Mesendoderm (in vitro differentiated cells): ENCODE measurements around the gene UBQLN4.
"Not testable (repeated sequence)": the region's sequence is repeated elsewhere in the genome, so short reads cannot be mapped to it uniquely, and the experiment has no call there.

Experiments
- DNase-seq: peaks from one replicate; pipeline ENCODE4 v3.0.0; 2013
- H2AK5ac ChIP-seq: 2 replicates; pipeline ENCODE4 v1.6.1; 2013; ENCODE audit warnings: low read length, inconsistent platforms
- H2BK120ac ChIP-seq: 2 replicates; pipeline ENCODE4 v1.6.1; 2013; ENCODE audit warnings: low read depth, mild to moderate bottlenecking, low read length, moderate library complexity, mixed read lengths
- H2BK15ac ChIP-seq: replicated peaks from 2 replicates; pipeline ENCODE4 v1.6.1; 2013; ENCODE audit warnings: low read depth, mild to moderate bottlenecking, moderate library complexity
- H2BK5ac ChIP-seq: 2 replicates; pipeline ENCODE4 v1.6.1; 2013; ENCODE audit warnings: low read length, inconsistent platforms
- H3K18ac ChIP-seq: 2 replicates; pipeline ENCODE4 v1.6.1; 2013; ENCODE audit warnings: mild to moderate bottlenecking, low read length, mixed read lengths
- H3K23ac ChIP-seq: one replicate; pipeline ENCODE4 v1.6.1; 2013; ENCODE audit warnings: low read length
- H3K27ac ChIP-seq: 2 replicates; pipeline ENCODE4 v1.5.1; 2013; ENCODE audit warnings: low read depth, mild to moderate bottlenecking, inconsistent platforms, low read length, moderate library complexity
- H3K27me3 ChIP-seq: 2 replicates; pipeline ENCODE4 v1.6.1; 2013; ENCODE audit warnings: low read length, control low read depth, mild to moderate bottlenecking, inconsistent platforms; ENCODE audit not compliant: insufficient read depth, poor library complexity
- H3K36me3 ChIP-seq: 2 replicates; pipeline ENCODE4 v1.6.1; 2013; ENCODE audit warnings: low read length, inconsistent platforms; ENCODE audit not compliant: control insufficient read depth, insufficient read depth
- H3K4ac ChIP-seq: one replicate; pipeline ENCODE4 v1.6.1; 2013; ENCODE audit warnings: low read depth, mild to moderate bottlenecking, low read length, moderate library complexity
- H3K4me1 ChIP-seq: 2 replicates; pipeline ENCODE4 v1.6.1; 2013; ENCODE audit warnings: low read depth, low read length, inconsistent platforms; ENCODE audit not compliant: control insufficient read depth
- H3K4me2 ChIP-seq: 2 replicates; pipeline ENCODE4 v1.6.1; 2013; ENCODE audit warnings: low read length
- H3K4me3 ChIP-seq: 2 replicates; pipeline ENCODE4 v1.5.1; 2013; ENCODE audit warnings: mild to moderate bottlenecking, low read length
- H3K56ac ChIP-seq: one replicate; pipeline ENCODE4 v1.6.1; 2013; ENCODE audit warnings: low read length
- H3K79me1 ChIP-seq: 2 replicates; pipeline ENCODE4 v1.6.1; 2013; ENCODE audit warnings: low read length, inconsistent platforms
- H3K79me2 ChIP-seq: 2 replicates; pipeline ENCODE4 v1.6.1; 2013; ENCODE audit warnings: mild to moderate bottlenecking, low read length; ENCODE audit not compliant: control insufficient read depth, insufficient read depth
- H3K9ac ChIP-seq: 2 replicates; pipeline ENCODE4 v1.6.1; 2013; ENCODE audit warnings: low read length, inconsistent platforms
- H4K5ac ChIP-seq: one replicate; pipeline ENCODE4 v1.6.1; 2013; ENCODE audit warnings: low read length
- H4K8ac ChIP-seq: one replicate; pipeline ENCODE4 v1.6.1; 2013; ENCODE audit warnings: low read depth, mild to moderate bottlenecking, control low read depth, low read length, moderate library complexity
- WGBS: extraction: QIAGEN DNeasy Blood & Tissue Kit; methylation state at CpG from one replicate; pipeline ENCODE4 v1.1.7; 2013; ENCODE audit warnings: low lambda C conversion rate, missing lambda C conversion rate; ENCODE audit not compliant: insufficient coverage; ENCODE audit errors: extremely low coverage; 5-methylcytosine and 5-hydroxymethylcytosine counted together

UBQLN4 gene

DNA sequence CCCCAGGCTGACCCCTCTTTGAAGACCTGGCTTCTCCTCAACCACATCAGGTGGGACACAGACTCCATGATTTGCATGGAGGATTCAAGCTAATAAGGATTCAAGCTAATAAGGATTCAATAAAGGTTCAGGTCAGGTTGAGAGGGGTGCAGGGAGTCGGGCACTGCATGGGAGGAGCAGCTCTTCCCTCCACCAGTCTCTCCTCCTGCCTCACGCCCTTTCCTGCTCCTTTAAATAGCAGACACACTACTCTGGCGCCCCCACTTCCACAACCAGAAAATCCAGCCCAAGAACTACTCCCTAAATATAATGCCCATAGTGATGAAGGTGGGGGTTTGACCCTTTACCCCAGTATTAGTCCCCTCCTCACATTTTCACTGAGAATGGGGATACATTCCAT, 21.6 kb upstream of the UBQLN4 start:
- no peak overlapping the region for H3K56ac ChIP-seq
- peaks cover 49% of the 10 kb centered on the region for H3K4me1 ChIP-seq
- peaks cover 31% of the 10 kb centered on the region for H3K79me1 ChIP-seq
- H2AK5ac ChIP-seq = no peak overlapping the region
- H3K27ac ChIP-seq = peak overlapping the region; percentile 13
- H4K8ac ChIP-seq = no peak overlapping the region
- H3K27me3 ChIP-seq = no peaks in the 10 kb centered on the region
- H3K23ac ChIP-seq = no peak overlapping the region
- H3K79me2 ChIP-seq = peaks cover 48% of the 10 kb centered on the region
- H2BK15ac ChIP-seq = no peak overlapping the region
- H2BK5ac ChIP-seq = no peak overlapping the region
- no peak for DNase-seq
- H3K4ac ChIP-seq = no peak overlapping the region
- no peak overlapping the region for H3K4me3 ChIP-seq
- H3K4me2 ChIP-seq = no peak overlapping the region
- H3K36me3 ChIP-seq = peaks cover 5% of the 10 kb centered on the region
- no peak overlapping the region for H4K5ac ChIP-seq
- no peak overlapping the region for H2BK120ac ChIP-seq
- H3K9ac ChIP-seq = no peak overlapping the region
- no peak overlapping the region for H3K18ac ChIP-seq
- WGBS = no CpG with 5 or more reads among the region's 3 CpGs

DNA sequence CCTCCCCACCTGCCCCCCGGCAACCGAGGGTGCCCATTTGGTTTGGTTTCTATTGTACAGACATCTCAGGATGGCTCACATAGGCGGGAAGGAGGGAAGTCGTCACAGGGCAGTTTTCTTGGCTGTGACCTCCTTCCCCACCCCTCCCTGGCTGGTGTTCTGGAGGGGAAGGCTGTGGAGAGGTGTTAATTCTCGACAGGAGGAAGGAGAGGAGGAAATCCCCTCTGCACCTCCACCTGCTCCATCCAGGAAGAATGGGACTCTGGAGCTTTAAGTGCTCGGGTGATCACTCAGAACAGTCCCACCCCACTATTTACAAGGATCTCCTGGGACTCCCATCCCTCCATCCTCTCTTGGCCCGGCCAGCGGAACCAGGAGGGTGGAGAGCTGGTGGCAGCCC, 21.1 kb upstream of the UBQLN4 start:
- Histone ChIP-seq H3K36me3 (peaks cover 5% of the 10 kb centered on the region), H3K79me2 (peaks cover 43% of the 10 kb centered on the region), H3K4me3 (no peak overlapping the region), H3K56ac (no peak overlapping the region), H3K79me1 (peaks cover 30% of the 10 kb centered on the region), H3K18ac (no peak overlapping the region), H3K9ac (peak overlapping the region; percentile 18), H3K4me2 (no peak overlapping the region), H3K23ac (no peak overlapping the region), H2BK5ac (no peak overlapping the region), H4K8ac (no peak overlapping the region), H3K4ac (no peak overlapping the region), H3K27me3 (no peaks in the 10 kb centered on the region), H2BK15ac (no peak overlapping the region), H2AK5ac (no peak overlapping the region), H3K4me1 (peaks cover 48% of the 10 kb centered on the region), H4K5ac (no peak overlapping the region), H3K27ac (peak overlapping the region; percentile 13), H2BK120ac (no peak overlapping the region)
- peak; percentile 66 for DNase-seq
- WGBS = no CpG with 5 or more reads among the region's 8 CpGs

DNA sequence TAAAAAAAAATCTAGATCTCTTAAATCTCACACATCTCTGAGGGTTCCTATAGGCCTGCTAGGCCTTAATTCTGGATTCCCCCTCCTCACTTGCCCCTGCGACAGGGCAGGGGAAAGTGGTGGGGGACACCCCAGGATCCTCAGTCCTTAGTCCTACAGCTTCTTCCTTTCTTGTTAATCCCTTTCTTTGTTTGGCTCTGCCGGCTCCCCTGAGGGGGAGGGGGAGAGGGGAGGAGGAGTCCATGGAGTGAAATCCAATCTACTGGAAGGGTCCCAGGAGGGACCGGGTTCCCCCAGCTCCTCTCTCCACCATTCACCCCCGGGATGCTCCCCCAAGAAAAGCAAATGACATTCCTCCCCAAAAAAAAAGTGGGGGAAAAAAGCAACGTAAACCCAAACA, 20.1 kb upstream of the UBQLN4 start:
- no peak overlapping the region for H3K18ac ChIP-seq
- H3K4me1 ChIP-seq = peaks cover 42% of the 10 kb centered on the region
- no peak overlapping the region for H4K5ac ChIP-seq
- no peak overlapping the region for H3K56ac ChIP-seq
- H2AK5ac ChIP-seq = no peak overlapping the region
- no CpG with 5 or more reads among the region's 5 CpGs for WGBS
- H3K4me2 ChIP-seq = no peak overlapping the region
- no peak overlapping the region for H3K27ac ChIP-seq
- peaks cover 35% of the 10 kb centered on the region for H3K79me2 ChIP-seq
- peak; percentile 92 for DNase-seq
- no peak overlapping the region for H3K9ac ChIP-seq
- no peaks in the 10 kb centered on the region for H3K27me3 ChIP-seq
- peaks cover 25% of the 10 kb centered on the region for H3K79me1 ChIP-seq
- H3K4ac ChIP-seq = no peak overlapping the region
- no peak overlapping the region for H3K4me3 ChIP-seq
- H4K8ac ChIP-seq = no peak overlapping the region
- no peak overlapping the region for H2BK5ac ChIP-seq
- no peak overlapping the region for H2BK120ac ChIP-seq
- peaks cover 5% of the 10 kb centered on the region for H3K36me3 ChIP-seq
- no peak overlapping the region for H2BK15ac ChIP-seq
- no peak overlapping the region for H3K23ac ChIP-seq

GRCh38 chr1:156073110-156073687, 19.6 kb upstream of the UBQLN4 start:
- Histone ChIP-seq H3K18ac (no peak overlapping the region), H3K4me1 (peaks cover 36% of the 10 kb centered on the region), H4K5ac (no peak overlapping the region), H2BK120ac (no peak overlapping the region), H3K4ac (no peak overlapping the region), H3K79me2 (peaks cover 30% of the 10 kb centered on the region), H3K36me3 (peaks cover 5% of the 10 kb centered on the region), H2AK5ac (no peak overlapping the region), H3K27me3 (no peaks in the 10 kb centered on the region), H4K8ac (no peak overlapping the region), H3K23ac (no peak overlapping the region), H2BK15ac (no peak overlapping the region), H3K9ac (no peak overlapping the region), H3K56ac (no peak overlapping the region), H3K4me3 (no peak overlapping the region), H3K79me1 (peaks cover 21% of the 10 kb centered on the region), H2BK5ac (no peak overlapping the region), H3K4me2 (no peak overlapping the region), H3K27ac (no peak overlapping the region)
- no peak for DNase-seq
- no CpG with 5 or more reads among the region's 1 CpG for WGBS

DNA sequence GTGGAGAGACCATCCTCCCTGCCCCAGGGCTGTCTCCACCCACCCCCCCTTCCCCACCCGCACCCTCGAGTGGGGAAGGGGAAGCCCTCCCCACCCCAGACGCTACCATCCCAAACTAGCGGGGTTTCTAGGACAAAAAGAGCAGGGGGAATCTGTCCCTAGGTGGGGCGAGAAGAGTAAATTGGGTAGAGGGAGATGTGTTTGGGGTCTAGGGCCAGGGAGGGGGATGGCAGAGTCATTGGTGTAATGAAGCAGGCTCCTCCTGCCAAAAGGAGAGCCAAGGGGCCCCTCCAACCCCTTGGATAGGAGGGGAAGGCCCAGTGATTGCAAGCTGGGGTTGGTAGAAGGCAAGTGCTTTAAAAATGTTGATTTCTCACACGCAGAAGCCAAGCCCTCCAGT, 18.7 kb upstream of the UBQLN4 start:
- WGBS = no CpG with 5 or more reads among the region's 6 CpGs
- H3K4me1 ChIP-seq = peaks cover 27% of the 10 kb centered on the region
- no peak for DNase-seq
- H3K4me2 ChIP-seq = no peak overlapping the region
- H3K18ac ChIP-seq = no peak overlapping the region
- H3K4ac ChIP-seq = no peak overlapping the region
- no peak overlapping the region for H2BK5ac ChIP-seq
- H3K79me1 ChIP-seq = peaks cover 13% of the 10 kb centered on the region
- no peak overlapping the region for H2AK5ac ChIP-seq
- H3K4me3 ChIP-seq = no peak overlapping the region
- H2BK120ac ChIP-seq = no peak overlapping the region
- H3K23ac ChIP-seq = no peak overlapping the region
- H3K79me2 ChIP-seq = peaks cover 20% of the 10 kb centered on the region
- no peak overlapping the region for H3K56ac ChIP-seq
- H3K9ac ChIP-seq = no peak overlapping the region
- H4K5ac ChIP-seq = no peak overlapping the region
- no peaks in the 10 kb centered on the region for H3K27me3 ChIP-seq
- no peak overlapping the region for H4K8ac ChIP-seq
- no peak overlapping the region for H3K27ac ChIP-seq
- peaks cover 5% of the 10 kb centered on the region for H3K36me3 ChIP-seq
- H2BK15ac ChIP-seq = no peak overlapping the region

DNA sequence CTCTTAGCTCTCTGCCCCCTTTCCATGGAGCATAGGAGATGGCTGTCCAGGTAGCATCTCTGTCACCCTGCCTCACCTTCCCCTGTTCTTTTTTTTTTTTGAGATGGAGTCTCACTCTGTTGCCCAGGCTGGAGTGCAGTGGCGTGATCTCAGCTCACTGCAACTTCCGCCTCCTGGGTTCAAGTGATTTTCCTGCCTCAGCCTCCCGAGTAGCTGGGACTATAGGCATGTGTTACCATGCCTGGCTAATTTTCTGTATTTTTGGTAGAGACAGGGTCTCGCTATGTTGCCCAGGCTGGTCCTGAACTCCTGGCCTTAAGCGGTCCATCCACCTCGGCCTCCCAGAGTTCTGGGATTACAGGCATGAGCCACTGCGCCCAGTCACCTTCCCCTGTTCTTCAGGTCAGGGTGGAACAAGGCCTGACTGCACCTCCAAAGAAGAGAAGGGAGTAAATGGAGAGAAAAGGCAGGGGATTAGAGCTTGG, 17.8 kb upstream of the UBQLN4 start:
- Histone ChIP-seq H3K79me2 (peaks cover 14% of the 10 kb centered on the region), H3K4me1 (peaks cover 21% of the 10 kb centered on the region)
- WGBS = no CpG with 5 or more reads among the region's 7 CpGs
- not testable (repeated sequence) for H4K5ac ChIP-seq, H3K23ac ChIP-seq, H2BK5ac ChIP-seq, H3K4me3 ChIP-seq, H3K9ac ChIP-seq, H3K79me1 ChIP-seq, DNase-seq, H4K8ac ChIP-seq, H3K56ac ChIP-seq, H3K27ac ChIP-seq, H3K18ac ChIP-seq, H2AK5ac ChIP-seq, H3K4ac ChIP-seq, H3K27me3 ChIP-seq, H2BK15ac ChIP-seq, H2BK120ac ChIP-seq, H3K4me2 ChIP-seq, H3K36me3 ChIP-seq
